K562 (cell line): ENCODE results near the gene NCAPG2. TPM values are rescaled to one million over a fixed set of nuclear protein-coding genes. Genes with fewer than 3 reads are reported as not detected.

Experiments used
- ATAC-seq: fragments of 200-7000 bp; cut with Tn5 transposase; 3 replicates; pipeline ENCODE4 v1.9.1; 2020; ENCODE audit warnings: moderate library complexity
- BruUV-seq: library from RNA; stranded (reverse); fragments of 400-500 nt; replicated peaks from 2 replicates; lab custom pipeline; 2021; lab: Mats Ljungman, UMichigan
- CTCF ChIA-PET: fragments of 300-600 bp; formaldehyde crosslinking; extraction: SDS; loops from one replicate; lab custom pipeline; 2021; ENCODE audit warnings: low intra/inter-chr PET ratio; lab: Yijun Ruan, JAX
- POLR2A ChIA-PET: fragments of 300-600, 350-650 bp; sonication (Branson Sonifier 250); formaldehyde crosslinking; extraction: SDS; loops from one replicate; lab custom pipeline; 2021; ENCODE audit warnings: antibody characterized with exemption, inconsistent platforms; lab: Yijun Ruan, JAX
- DNase-seq, 4 experiments: peaks; one replicate each; pipeline versions ENCODE4 v3.0.0 to v3.0.0-alpha.2; 2011 to 2018; ENCODE audit warnings: low spot score in 3 of 4, mixed read lengths in 3 of 4; ENCODE audit errors: extremely low read depth in 1 of 4
- FAIRE-seq: peaks from 2 replicates; lab custom pipeline; 2011; peaks lifted over from hg19 to GRCh38; lab: Jason Lieb, UNC
- H2AFZ ChIP-seq: 2 replicates; pipeline ENCODE4 v1.6.0; 2011; ENCODE audit warnings: low read depth, low read length, control low read depth, inconsistent platforms
- H3K27ac ChIP-seq: fragments of 200-600 bp; 3 replicates; pipeline ENCODE4 v1.8.0; 2011; ENCODE audit warnings: low read depth, mild to moderate bottlenecking, control low read depth, inconsistent platforms, low read length, moderate library complexity, mixed read lengths; ENCODE audit errors: extremely low read depth
- H3K27me3 ChIP-seq, 2 experiments: fragments of 300-600 bp in 1 of 2; 2 replicates in 1 of 2; 3 replicates in 1 of 2; pipeline versions ENCODE4 v1.6.0 to v1.8.0; 2011; ENCODE audit warnings: inconsistent platforms in 2 of 2, low read length in 2 of 2, mild to moderate bottlenecking in 1 of 2, mixed read lengths in 1 of 2, moderate library complexity in 1 of 2; ENCODE audit not compliant: control insufficient read depth in 2 of 2, insufficient read depth in 2 of 2
- H3K36me3 ChIP-seq: fragments of 300-600 bp; 3 replicates; pipeline ENCODE4 v1.8.0; 2011; ENCODE audit warnings: mild to moderate bottlenecking, low read length, inconsistent platforms; ENCODE audit not compliant: control insufficient read depth, insufficient read depth
- H3K4me1 ChIP-seq, 2 experiments: fragments of 200-600 bp in 1 of 2; replicated peaks in 1 of 2; 2 replicates in 1 of 2; 3 replicates in 1 of 2; pipeline versions ENCODE4 v1.5.1 to v1.8.0; 2011; ENCODE audit warnings: inconsistent platforms in 2 of 2, low read length in 2 of 2, mild to moderate bottlenecking in 1 of 2, mixed read lengths in 1 of 2, moderate library complexity in 1 of 2; ENCODE audit not compliant: control insufficient read depth in 2 of 2, insufficient read depth in 2 of 2
- H3K4me2 ChIP-seq: 2 replicates; pipeline ENCODE4 v1.6.1; 2011; ENCODE audit warnings: low read length, control low read depth, inconsistent platforms, mixed read lengths; ENCODE audit not compliant: insufficient read depth
- H3K4me3 ChIP-seq: fragments of 200-600 bp; sonication (generic), shearing (Covaris generic); 2 replicates; pipeline ENCODE4 v1.5.1; 2016; ENCODE audit warnings: control low read depth, inconsistent platforms
- H3K79me2 ChIP-seq: fragments of 200-600 bp; 3 replicates; pipeline ENCODE4 v1.8.0; 2011; ENCODE audit warnings: low read length, inconsistent platforms; ENCODE audit not compliant: control insufficient read depth, insufficient read depth
- H3K9ac ChIP-seq, 2 experiments: 2 replicates each; pipeline versions ENCODE4 v1.6.0 to v1.6.1; 2011; ENCODE audit warnings: low read depth in 2 of 2, low read length in 2 of 2, control low read depth in 1 of 2, inconsistent platforms in 1 of 2, mild to moderate bottlenecking in 1 of 2, mixed read lengths in 1 of 2; ENCODE audit not compliant: insufficient read depth in 1 of 2
- H3K9me1 ChIP-seq: one replicate; pipeline ENCODE4 v1.6.0; 2011; ENCODE audit warnings: inconsistent platforms, mild to moderate bottlenecking, low read length, moderate library complexity; ENCODE audit not compliant: control insufficient read depth, insufficient read depth
- H3K9me3 ChIP-seq: replicated peaks from 2 replicates; pipeline ENCODE4 v1.5.1; 2011; ENCODE audit warnings: low read depth, low read length, inconsistent platforms; ENCODE audit not compliant: control insufficient read depth, insufficient read depth
- H4K20me1 ChIP-seq: replicated peaks from 2 replicates; pipeline ENCODE4 v1.6.1; 2011; ENCODE audit warnings: low read length, inconsistent platforms, mixed read lengths; ENCODE audit not compliant: control insufficient read depth, insufficient read depth
- BHLHE40 ChIP-seq: IDR thresholded peaks from 2 replicates; pipeline ENCODE4 v1.6.1; 2011; ENCODE audit warnings: low read length, improper control_type of control experiment
- DIDO1 ChIP-seq: fragments of 450-650 bp; IDR thresholded peaks from 2 replicates; pipeline ENCODE4 v1.6.1; 2016; ENCODE audit warnings: low read depth, missing biosample characterization, missing genetic modification characterization
- E2F6 ChIP-seq, 2 experiments: IDR thresholded peaks; 2 replicates each; pipeline ENCODE4 v1.6.1; 2011; ENCODE audit warnings: borderline replicate concordance in 1 of 2, control low read depth in 1 of 2, low read depth in 1 of 2, low read length in 1 of 2, mild to moderate bottlenecking in 1 of 2, mixed read lengths in 1 of 2, moderate library complexity in 1 of 2; ENCODE audit not compliant: insufficient read depth in 1 of 2, insufficient read length in 1 of 2, poor library complexity in 1 of 2, severe bottlenecking in 1 of 2; ENCODE audit errors: extremely low read depth in 1 of 2
- ERF ChIP-seq: fragments of 450-650 bp; formaldehyde crosslinking; IDR thresholded peaks from 2 replicates; pipeline ENCODE4 v1.4.0; 2020; ENCODE audit warnings: mild to moderate bottlenecking, mixed read lengths
- GTF2B ChIP-seq: IDR thresholded peaks from 2 replicates; pipeline ENCODE4 v1.6.1; 2011; ENCODE audit not compliant: insufficient read length; ENCODE audit errors: extremely low read depth
- MXD1 ChIP-seq: fragments of 250-450 bp; sonication (Bioruptor Pico); IDR thresholded peaks from 2 replicates; pipeline ENCODE4 v1.8.0; 2021; ENCODE audit warnings: borderline replicate concordance, mild to moderate bottlenecking, moderate library complexity; ENCODE audit not compliant: poor library complexity, severe bottlenecking
- NKRF ChIP-seq: fragments of 450-650 bp; IDR thresholded peaks from 2 replicates; pipeline ENCODE4 v1.6.1; 2016; ENCODE audit warnings: borderline replicate concordance
- RBM15 ChIP-seq: fragments of 200-400 bp; formaldehyde crosslinking; IDR thresholded peaks from 2 replicates; pipeline ENCODE4 v1.6.1; 2018; ENCODE audit warnings: mild to moderate bottlenecking, low read length, moderate library complexity; ENCODE audit not compliant: insufficient read depth
- RFX7 ChIP-seq: fragments of 250-450 bp; sonication (Bioruptor Pico); IDR thresholded peaks from 2 replicates; pipeline ENCODE4 v1.5.1; 2021; ENCODE audit warnings: mild to moderate bottlenecking
- SAFB ChIP-seq: fragments of 200-400 bp; formaldehyde crosslinking; IDR thresholded peaks from 2 replicates; pipeline ENCODE4 v1.6.1; 2017; ENCODE audit warnings: low read depth, low read length, borderline replicate concordance
- TFAM ChIP-seq: fragments of 250-450 bp; sonication (Bioruptor Pico); conservative IDR thresholded peaks from 2 replicates; pipeline ENCODE4 v1.5.0; 2021; ENCODE audit warnings: mild to moderate bottlenecking, moderate library complexity
- YY1 ChIP-seq, 3 experiments: IDR thresholded peaks; 2 replicates each; pipeline ENCODE4 v1.6.1; 2011; ENCODE audit warnings: low read length in 2 of 3, mild to moderate bottlenecking in 2 of 3, moderate library complexity in 2 of 3, borderline replicate concordance in 1 of 3, control low read depth in 1 of 3, low read depth in 1 of 3; ENCODE audit not compliant: insufficient read depth in 3 of 3, insufficient replicate concordance in 2 of 3, control insufficient read depth in 1 of 3, insufficient read length in 1 of 3; ENCODE audit errors: extremely low read depth in 1 of 3
- ZBTB26 ChIP-seq: fragments of 450-650 bp; formaldehyde crosslinking; IDR thresholded peaks from 2 replicates; pipeline ENCODE4 v1.4.0; 2022; ENCODE audit warnings: missing genetic modification characterization
- WGBS: fragments of 100-300 bp; shearing (Covaris generic); methylation state at CpG from one replicate; pipeline ENCODE4 v1.1.6; 2016; ENCODE audit warnings: low coverage, mixed read lengths; ENCODE audit not compliant: insufficient coverage; ENCODE audit errors: missing lambda C conversion rate; 5-methylcytosine and 5-hydroxymethylcytosine counted together
- in situ Hi-C: fragments of 300-500 bp; cut with MboI; formaldehyde crosslinking; loops from 4 replicates; pipeline ENCODE4 v1.15.0; 2018; ENCODE audit warnings: inconsistent platforms, mixed read lengths
- intact Hi-C: fragments of 100-400 bp; cut with micrococcal nuclease; formaldehyde crosslinking; loops from 2 replicates; pipeline ENCODE4 v1.14.2; 2022
- polyA plus RNA-seq, 8 experiments: library from polyadenylated mRNA; depleted of rRNA in 4 of 8; stranded (reverse) in 5 of 8; unstranded in 3 of 8; fragments of >200 nt; fragmentation: Nextera tagmentation in 2 of 8; fragmentation: Illumina TruSeq in 1 of 8; extraction: Ambion mirVana in 2 of 8; extraction: Trizol in 1 of 8; gene quantifications; 2 replicates each; pipeline versions ENCODE4 v1.2.1 to v1.2.3, GENCODE V29; 2011 to 2014; ENCODE audit warnings: inconsistent platforms in 1 of 8, missing spikeins in 1 of 8
- total RNA-seq, 7 experiments: library from RNA; depleted of rRNA in 6 of 7; stranded (reverse); fragments of >200 nt in 6 of 7; fragmentation: Illumina TruSeq in 2 of 7; extraction: Trizol in 2 of 7; gene quantifications; 2 replicates each; pipeline versions ENCODE4 v1.2.1 to v1.2.3, GENCODE V29; 2011 to 2021; ENCODE audit warnings: low replicate concordance in 1 of 7

Gene NCAPG2
- total and polyA plus RNA-seq, 9 of the 15 experiments (the other 6 are each of a cell fraction or from before 2014, with no cell fraction given): 21.5 to 127 (median 86.1) TPM

GRCh38 chr7:158658475-158658874 is 46.1 kb downstream of the NCAPG2 start (continued):
- no peak for TF ChIP-seq GTF2B
- no peak for TF ChIP-seq DIDO1 (tag)
- TF ChIP-seq, all 486 proteins: peak for 0

- H3K27ac ChIP-seq: no peak overlapping the region
- BruUV-seq: no TSS peak
- POLR2A ChIA-PET: interaction anchor here (0.6 kb wide), 1 partner anchor 400 kb away, joined by 3 read pairs; no protein-coding TSS in a partner anchor
- WGBS: 71% methylated on average over 9 of the region's 10 CpGs
- ATAC-seq (no peak), DNase-seq (no peak), FAIRE-seq (no peak)
- no peaks in the 10 kb centered on the region for H3K27me3 ChIP-seq
- H3K4me2 ChIP-seq: no peak overlapping the region
- CTCF ChIA-PET: no interaction called here
- H3K36me3 ChIP-seq: peaks cover 83% of the 10 kb centered on the region
- H3K79me2 ChIP-seq: no peaks in the 10 kb centered on the region
- H3K4me1 ChIP-seq: peaks cover 0 to 3% of the 10 kb centered on the region in 2 experiments; a peak in 1 of 5 replicates
- no peak overlapping the region for H3K4me3 ChIP-seq
- no peak overlapping the region for H2AFZ ChIP-seq
- no peaks in the 10 kb centered on the region for H3K9me3 ChIP-seq
- H3K9ac ChIP-seq: no peak overlapping the region
- in situ Hi-C loops: no loop called here
- no peaks in the 10 kb centered on the region for H3K9me1 ChIP-seq
- H4K20me1 ChIP-seq: no peaks in the 10 kb centered on the region
- intact Hi-C loops: no loop called here
- TF ChIP-seq RBM15: no peak
- no peak for TF ChIP-seq E2F6 (IDR thresholded peaks at IDR 0.05; ENCODE audit: borderline replicate concordance in 1 of 2, extremely low read depth in 1 of 2, insufficient read depth in 1 of 2, insufficient read length in 1 of 2, low read depth in 1 of 2, low read length in 1 of 2, poor library complexity in 1 of 2, severe bottlenecking in 1 of 2)
- no peak for TF ChIP-seq YY1 (IDR thresholded peaks at IDR 0.05; ENCODE audit: borderline replicate concordance in 1 of 3, control insufficient read depth in 1 of 3, extremely low read depth in 1 of 3, insufficient read depth in 3 of 3, insufficient read length in 1 of 3, insufficient replicate concordance in 2 of 3, low read depth in 1 of 3, low read length in 2 of 3)
- no peak for TF ChIP-seq NKRF
- no peak for TF ChIP-seq RFX7 (CRISPR knock-in tag)
- no peak for TF ChIP-seq BHLHE40
- no peak for TF ChIP-seq SAFB
- no peak for TF ChIP-seq MXD1 (CRISPR knock-in tag)
- no peak for TF ChIP-seq TFAM (CRISPR knock-in tag)
- no peak for TF ChIP-seq ZBTB26
- no peak for TF ChIP-seq ERF
These were observed 47.3 kb downstream of the NCAPG2 start for GRCh38 chr7:158657189-158657746.
